ENCODE data around the gene TTC28. TPM values are rescaled to one million over a fixed set of nuclear protein-coding genes. Genes with fewer than 3 reads are reported as not detected.

TTC28 gene
- total and polyA plus RNA-seq, 2 donors (not counting 3 experiments of a cell fraction or from before 2014, with no cell fraction given): 16.5 to 51.1 TPM

DNA sequence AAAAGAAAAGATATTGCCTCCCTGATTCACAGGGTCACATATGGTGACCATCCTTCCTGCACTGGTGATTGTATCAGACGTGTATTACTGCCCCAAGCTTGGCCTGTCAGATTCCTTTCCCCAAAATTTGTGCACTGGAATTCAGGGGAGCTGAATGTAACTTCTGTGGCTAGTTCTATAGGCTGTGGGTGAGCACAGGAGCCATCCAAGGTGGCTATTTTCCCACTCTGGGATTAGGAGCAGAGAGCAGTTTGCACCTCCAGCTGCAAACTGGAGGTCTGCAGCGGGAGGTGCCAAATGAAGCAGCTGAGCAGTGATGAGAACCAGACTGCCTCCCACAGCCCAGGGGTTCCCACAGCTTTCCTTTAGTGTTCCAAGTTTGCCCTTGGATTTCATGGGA is 636.4 kb downstream of the TTC28 start:
- Histone ChIP-seq H3K27ac (ENCODE audit: insufficient read depth, low read depth, low read length) (no peak overlapping the region), H3K9ac (replicated peaks; ENCODE audit: extremely low read depth, insufficient read depth, low read length) (no peak overlapping the region), H4K20me1 (replicated peaks; ENCODE audit: control insufficient read depth, extremely low read depth, insufficient read depth, low read length) (no peaks in the 10 kb centered on the region), H3K27me3 (ENCODE audit: control insufficient read depth in 2 of 2, insufficient read depth in 2 of 2, low read length in 2 of 2) (no peaks in the 10 kb centered on the region), H3K9me3 (replicated peaks; ENCODE audit: control insufficient read depth, insufficient read depth, low read length) (no peaks in the 10 kb centered on the region), H3K4me1 (ENCODE audit: control insufficient read depth, extremely low read depth, insufficient read depth, low read length) (no peaks in the 10 kb centered on the region), H2AFZ (ENCODE audit: low read depth, low read length) (no peak overlapping the region), H3K4me2 (ENCODE audit: insufficient read depth, low read length) (no peak overlapping the region), H3K36me3 (ENCODE audit: control insufficient read depth in 2 of 2, extremely low read depth in 1 of 2, insufficient read depth in 2 of 2, low read length in 2 of 2) (no peaks in the 10 kb centered on the region), H3K79me2 (ENCODE audit: control insufficient read depth, insufficient read depth, low read length) (no peaks in the 10 kb centered on the region), H3K4me3 (replicated peaks in 1 of 3; ENCODE audit: insufficient read depth in 1 of 3, low read depth in 1 of 3, low read length in 3 of 3) (no peak overlapping the region), H3K9me1 (replicated peaks; ENCODE audit: control insufficient read depth, extremely low read depth, insufficient read depth, low read length) (no peaks in the 10 kb centered on the region)
- dilution Hi-C loops (cut with MboI; ENCODE audit: extremely low pct_ligation_motif_present, low sequenced_read_pairs) (no loop called here), intact Hi-C loops (cut with micrococcal nuclease) (no loop called here)
- FAIRE-seq (no peak), DNase-seq (ENCODE audit: low read depth, low spot score) (no peak)
- ChIA-PET POLR2A (no interaction called here), CTCF (interaction anchor here (0.8 to 2.0 kb wide), 3 partner anchors 9 to 23 kb away, joined by 4 to 8 read pairs (median 5); no protein-coding TSS in a partner anchor)
- no TSS peak for BruUV-seq (replicated peaks)
- TF ChIP-seq JUN (IDR thresholded peaks at IDR 0.05; ENCODE audit: borderline replicate concordance, insufficient read depth, insufficient read length, low read depth): no peak
- no peak for TF ChIP-seq GATA2 (IDR thresholded peaks at IDR 0.05; ENCODE audit: insufficient read depth, insufficient read length, low read depth, low read length)
- no peak for TF ChIP-seq FOS (IDR thresholded peaks at IDR 0.05; ENCODE audit: borderline replicate concordance, insufficient read depth, low read length)
- no peak for TF ChIP-seq POLR2A (IDR thresholded peaks at IDR 0.05; ENCODE audit: low read depth, low read length)

DNA sequence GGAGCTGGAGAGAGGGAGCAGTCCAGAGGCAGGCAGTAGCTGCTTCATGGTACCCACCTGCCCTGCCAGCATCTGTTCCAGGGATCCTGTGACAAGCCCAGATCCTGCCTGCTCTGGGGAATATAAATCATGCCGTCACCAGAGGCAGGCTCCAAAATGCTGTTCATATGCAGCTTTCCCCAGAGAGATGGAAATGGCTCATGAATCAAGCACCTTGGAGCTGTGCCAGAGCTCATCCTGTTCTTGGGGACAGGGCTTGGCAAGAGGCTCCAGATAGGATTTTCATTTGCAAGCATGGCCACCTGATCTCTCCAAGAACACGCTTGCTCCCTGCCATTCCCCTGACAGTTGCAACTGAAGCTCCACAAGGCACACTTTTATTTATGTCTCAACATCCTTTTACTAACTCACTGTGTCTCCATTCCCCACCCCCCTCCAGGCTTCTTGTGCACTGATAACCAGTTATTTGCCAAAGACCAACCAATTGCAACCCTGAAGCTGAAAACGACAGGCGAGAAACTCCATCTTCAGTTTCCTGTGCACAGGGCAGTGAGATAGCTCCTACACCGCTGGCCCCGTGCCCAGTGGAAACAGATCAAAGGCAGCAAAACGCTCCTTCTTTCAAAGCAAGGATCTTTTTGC is 644.8 kb downstream of the TTC28 start:
- no peaks in the 10 kb centered on the region for H3K9me3 ChIP-seq (replicated peaks; ENCODE audit: control insufficient read depth, insufficient read depth, low read length)
- no peaks in the 10 kb centered on the region for H4K20me1 ChIP-seq (replicated peaks; ENCODE audit: control insufficient read depth, extremely low read depth, insufficient read depth, low read length)
- intact Hi-C loops (cut with micrococcal nuclease) (no loop called here), dilution Hi-C loops (cut with MboI; ENCODE audit: extremely low pct_ligation_motif_present, low sequenced_read_pairs) (no loop called here)
- H3K9ac ChIP-seq (replicated peaks; ENCODE audit: extremely low read depth, insufficient read depth, low read length): no peak overlapping the region
- H3K4me2 ChIP-seq (ENCODE audit: insufficient read depth, low read length): no peak overlapping the region
- no peaks in the 10 kb centered on the region for H3K9me1 ChIP-seq (replicated peaks; ENCODE audit: control insufficient read depth, extremely low read depth, insufficient read depth, low read length)
- no peak overlapping the region for H3K4me3 ChIP-seq (replicated peaks in 1 of 3; ENCODE audit: insufficient read depth in 1 of 3, low read depth in 1 of 3, low read length in 3 of 3)
- H3K27ac ChIP-seq (ENCODE audit: insufficient read depth, low read depth, low read length): peak overlapping the region; percentile 0
- H3K79me2 ChIP-seq (ENCODE audit: control insufficient read depth, insufficient read depth, low read length): no peaks in the 10 kb centered on the region
- H2AFZ ChIP-seq (ENCODE audit: low read depth, low read length): no peak overlapping the region
- H3K4me1 ChIP-seq (ENCODE audit: control insufficient read depth, extremely low read depth, insufficient read depth, low read length): peaks cover 41% of the 10 kb centered on the region
- FAIRE-seq (peak; percentile 86), DNase-seq (ENCODE audit: low read depth, low spot score) (peak; percentile 86)
- H3K36me3 ChIP-seq (ENCODE audit: control insufficient read depth in 2 of 2, extremely low read depth in 1 of 2, insufficient read depth in 2 of 2, low read length in 2 of 2): no peaks in the 10 kb centered on the region
- no peaks in the 10 kb centered on the region for H3K27me3 ChIP-seq (ENCODE audit: control insufficient read depth in 2 of 2, insufficient read depth in 2 of 2, low read length in 2 of 2)
- ChIA-PET POLR2A (no interaction called here), CTCF (interaction anchor here (1.0 to 4.5 kb wide), 6 partner anchors 8 to 558 kb away, joined by 3 to 25 read pairs (median 4); no protein-coding TSS in a partner anchor)
- BruUV-seq (replicated peaks): no TSS peak
- TF ChIP-seq, protein P1, sequence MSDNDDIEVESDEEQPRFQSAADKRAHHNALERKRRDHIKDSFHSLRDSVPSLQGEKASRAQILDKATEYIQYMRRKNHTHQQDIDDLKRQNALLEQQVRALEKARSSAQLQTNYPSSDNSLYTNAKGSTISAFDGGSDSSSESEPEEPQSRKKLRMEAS (IDR thresholded peaks at IDR 0.05; ENCODE audit: insufficient read depth, insufficient read length): no peak
- TF ChIP-seq, protein P2, sequence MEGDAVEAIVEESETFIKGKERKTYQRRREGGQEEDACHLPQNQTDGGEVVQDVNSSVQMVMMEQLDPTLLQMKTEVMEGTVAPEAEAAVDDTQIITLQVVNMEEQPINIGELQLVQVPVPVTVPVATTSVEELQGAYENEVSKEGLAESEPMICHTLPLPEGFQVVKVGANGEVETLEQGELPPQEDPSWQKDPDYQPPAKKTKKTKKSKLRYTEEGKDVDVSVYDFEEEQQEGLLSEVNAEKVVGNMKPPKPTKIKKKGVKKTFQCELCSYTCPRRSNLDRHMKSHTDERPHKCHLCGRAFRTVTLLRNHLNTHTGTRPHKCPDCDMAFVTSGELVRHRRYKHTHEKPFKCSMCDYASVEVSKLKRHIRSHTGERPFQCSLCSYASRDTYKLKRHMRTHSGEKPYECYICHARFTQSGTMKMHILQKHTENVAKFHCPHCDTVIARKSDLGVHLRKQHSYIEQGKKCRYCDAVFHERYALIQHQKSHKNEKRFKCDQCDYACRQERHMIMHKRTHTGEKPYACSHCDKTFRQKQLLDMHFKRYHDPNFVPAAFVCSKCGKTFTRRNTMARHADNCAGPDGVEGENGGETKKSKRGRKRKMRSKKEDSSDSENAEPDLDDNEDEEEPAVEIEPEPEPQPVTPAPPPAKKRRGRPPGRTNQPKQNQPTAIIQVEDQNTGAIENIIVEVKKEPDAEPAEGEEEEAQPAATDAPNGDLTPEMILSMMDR (IDR thresholded peaks at IDR 0.05; ENCODE audit: extremely low read depth in 1 of 2, insufficient read depth in 1 of 2, low read depth in 1 of 2, low read length in 2 of 2): no peak
- no peak for TF ChIP-seq EZH2 (IDR thresholded peaks at IDR 0.05; ENCODE audit: borderline replicate concordance, low read depth, low read length, severe bottlenecking)
- no peak for TF ChIP-seq JUN (IDR thresholded peaks at IDR 0.05; ENCODE audit: borderline replicate concordance, insufficient read depth, insufficient read length, low read depth)
- no peak for TF ChIP-seq POLR2A (IDR thresholded peaks at IDR 0.05; ENCODE audit: low read depth, low read length)
- TF ChIP-seq FOS (IDR thresholded peaks at IDR 0.05; ENCODE audit: borderline replicate concordance, insufficient read depth, low read length): no peak
- no peak for TF ChIP-seq POLR2AphosphoS5 (IDR thresholded peaks at IDR 0.05; ENCODE audit: insufficient read depth, low read depth, low read length)
- no peak for TF ChIP-seq MYC (IDR thresholded peaks at IDR 0.05; ENCODE audit: low read depth, low read length)
- TF ChIP-seq GATA2 (IDR thresholded peaks at IDR 0.05; ENCODE audit: insufficient read depth, insufficient read length, low read depth, low read length): no peak

All from endothelial cell of umbilical vein (primary cell).